Lower leg skin (tissue), 3 donors: ENCODE data around the gene MRPL38.

Experiments
- POLR2A ChIP-seq, 2 donors: fragments of 450-650 bp; IDR thresholded peaks; one replicate each; pipeline ENCODE4 v1.6.1; 2016 to 2017; ENCODE audit warnings: antibody characterized with exemption in 2 of 2, mild to moderate bottlenecking in 1 of 2, moderate library complexity in 1 of 2
- TF ChIP-seq, protein P1 (sequence below), 3 donors: fragments of 450-650 bp; IDR thresholded peaks; one replicate each; pipeline ENCODE4 v1.5.1; 2016; ENCODE audit warnings: antibody characterized with exemption in 3 of 3, mild to moderate bottlenecking in 3 of 3, moderate library complexity in 2 of 3

DNA sequence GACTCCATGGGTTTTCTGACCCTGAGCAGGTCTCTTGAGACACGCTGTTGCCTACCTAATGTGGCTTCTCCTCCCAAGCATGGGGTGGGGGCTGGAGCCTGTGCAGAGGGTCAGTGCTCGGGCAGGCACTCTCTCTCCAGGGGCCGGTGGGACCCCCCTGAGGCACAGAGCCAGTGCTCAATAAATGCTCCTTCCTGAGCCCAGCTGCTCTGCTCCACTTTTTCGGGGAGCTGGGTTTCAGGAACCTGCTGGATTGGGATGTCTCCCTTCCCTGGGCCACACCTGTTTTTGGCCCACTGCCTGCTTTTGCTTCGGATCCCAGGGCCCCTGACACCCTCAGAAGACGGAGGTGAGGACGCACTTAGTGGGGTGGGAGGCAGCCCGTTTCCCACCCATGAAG, 6.6 kb downstream of the MRPL38 start:
- no peak for TF ChIP-seq POLR2A (IDR thresholded peaks at IDR 0.05)
- TF ChIP-seq, protein P1, sequence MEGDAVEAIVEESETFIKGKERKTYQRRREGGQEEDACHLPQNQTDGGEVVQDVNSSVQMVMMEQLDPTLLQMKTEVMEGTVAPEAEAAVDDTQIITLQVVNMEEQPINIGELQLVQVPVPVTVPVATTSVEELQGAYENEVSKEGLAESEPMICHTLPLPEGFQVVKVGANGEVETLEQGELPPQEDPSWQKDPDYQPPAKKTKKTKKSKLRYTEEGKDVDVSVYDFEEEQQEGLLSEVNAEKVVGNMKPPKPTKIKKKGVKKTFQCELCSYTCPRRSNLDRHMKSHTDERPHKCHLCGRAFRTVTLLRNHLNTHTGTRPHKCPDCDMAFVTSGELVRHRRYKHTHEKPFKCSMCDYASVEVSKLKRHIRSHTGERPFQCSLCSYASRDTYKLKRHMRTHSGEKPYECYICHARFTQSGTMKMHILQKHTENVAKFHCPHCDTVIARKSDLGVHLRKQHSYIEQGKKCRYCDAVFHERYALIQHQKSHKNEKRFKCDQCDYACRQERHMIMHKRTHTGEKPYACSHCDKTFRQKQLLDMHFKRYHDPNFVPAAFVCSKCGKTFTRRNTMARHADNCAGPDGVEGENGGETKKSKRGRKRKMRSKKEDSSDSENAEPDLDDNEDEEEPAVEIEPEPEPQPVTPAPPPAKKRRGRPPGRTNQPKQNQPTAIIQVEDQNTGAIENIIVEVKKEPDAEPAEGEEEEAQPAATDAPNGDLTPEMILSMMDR (IDR thresholded peaks at IDR 0.05): no peak
